Nephron progenitor cell (in vitro differentiated cells): ENCODE measurements around the gene IQGAP2.
A peak's percentile ranks its signal among the peaks of the same experiment; 100 is the strongest.

Experiments
- DNase-seq: peaks from one replicate; pipeline ENCODE4 v3.0.0; 2021
- H3K27ac Mint-ChIP-seq: 2 replicates; pipeline ENCODE4 v1.8.0; 2021; ENCODE audit warnings: mild to moderate bottlenecking, moderate library complexity, mixed read lengths
- H3K27me3 Mint-ChIP-seq: 2 replicates; pipeline ENCODE4 v1.8.0; 2021; ENCODE audit warnings: mild to moderate bottlenecking, low read depth, mixed read lengths; ENCODE audit not compliant: poor library complexity
- H3K36me3 Mint-ChIP-seq: 2 replicates; pipeline ENCODE4 v1.8.0; 2021; ENCODE audit warnings: low read depth, mixed read lengths
- H3K4me1 Mint-ChIP-seq: 2 replicates; pipeline ENCODE4 v1.8.0; 2021; ENCODE audit warnings: mixed read lengths
- H3K4me3 Mint-ChIP-seq: 2 replicates; pipeline ENCODE4 v1.8.0; 2021; ENCODE audit warnings: mild to moderate bottlenecking, moderate library complexity, mixed read lengths
- H3K9me3 Mint-ChIP-seq: 2 replicates; pipeline ENCODE4 v1.8.0; 2021; ENCODE audit warnings: mild to moderate bottlenecking, moderate library complexity, mixed read lengths
- CTCF ChIP-seq: fragments of 200-600 bp; sonication (generic); IDR thresholded peaks from 2 replicates; pipeline ENCODE4 v1.5.0; 2021; ENCODE audit warnings: antibody characterized with exemption

The IQGAP2 gene

GRCh38 chr5:76522103-76522935, 119.2 kb downstream of the IQGAP2 start:
- H3K36me3 Mint-ChIP-seq, result peaks cover 23% of the 10 kb centered on the region
- H3K27ac Mint-ChIP-seq, result no peak overlapping the region
- no peak for DNase-seq
- H3K4me1 Mint-ChIP-seq, result peaks cover 34% of the 10 kb centered on the region
- H3K9me3 Mint-ChIP-seq, result peaks cover 18% of the 10 kb centered on the region
- H3K4me3 Mint-ChIP-seq, result no peak overlapping the region
- peaks cover 5% of the 10 kb centered on the region for H3K27me3 Mint-ChIP-seq
- no peak for TF ChIP-seq CTCF

- no peak overlapping the region for H3K27ac Mint-ChIP-seq
- DNase-seq, result no peak
These were observed 121.2 kb downstream of the IQGAP2 start for GRCh38 chr5:76524101-76524835.

GRCh38 chr5:76524868-76525267, 121.8 kb downstream of the IQGAP2 start:
- Mint-ChIP-seq H3K27me3 (peaks cover 5% of the 10 kb centered on the region), H3K36me3 (peaks cover 4% of the 10 kb centered on the region), H3K4me3 (peak overlapping the region; percentile 37), H3K9me3 (no peaks in the 10 kb centered on the region), H3K27ac (no peak overlapping the region), H3K4me1 (peaks cover 46% of the 10 kb centered on the region)
- peak; percentile 12 for DNase-seq
- TF ChIP-seq CTCF, result no peak

More at GRCh38 chr5:76524101-76524835, 121.2 kb downstream of the IQGAP2 start:
- no peak for TF ChIP-seq CTCF
- Mint-ChIP-seq H3K4me1 (peaks cover 46% of the 10 kb centered on the region), H3K36me3 (peaks cover 7% of the 10 kb centered on the region), H3K9me3 (peaks cover 1% of the 10 kb centered on the region), H3K27me3 (peaks cover 5% of the 10 kb centered on the region), H3K4me3 (no peak overlapping the region)

GRCh38 chr5:76525956-76526355, 122.9 kb downstream of the IQGAP2 start:
- H3K27ac Mint-ChIP-seq, result no peak overlapping the region
- no peak for DNase-seq
- H3K36me3 Mint-ChIP-seq, result peaks cover 2% of the 10 kb centered on the region
- no peaks in the 10 kb centered on the region for H3K9me3 Mint-ChIP-seq
- no peak for TF ChIP-seq CTCF
- peaks cover 46% of the 10 kb centered on the region for H3K4me1 Mint-ChIP-seq
- H3K27me3 Mint-ChIP-seq, result peaks cover 2% of the 10 kb centered on the region
- H3K4me3 Mint-ChIP-seq, result no peak overlapping the region

GRCh38 chr5:76526950-76527583, 124.0 kb downstream of the IQGAP2 start:
- Mint-ChIP-seq H3K27ac (peak overlapping the region; percentile 24), H3K27me3 (no peaks in the 10 kb centered on the region), H3K36me3 (peaks cover 4% of the 10 kb centered on the region)

More at GRCh38 chr5:76526950-76527583, 124.0 kb downstream of the IQGAP2 start:
- Mint-ChIP-seq H3K4me3 (no peak overlapping the region), H3K4me1 (peaks cover 46% of the 10 kb centered on the region), H3K9me3 (peaks cover 4% of the 10 kb centered on the region)
- no peak for DNase-seq
- no peak for TF ChIP-seq CTCF
